MM.1S (cell line): Measurements from ENCODE around the gene DUOXA1.

Source experiments
- EZH2 ChIP-seq: fragments of 300-600 bp; sonication (generic); optimal IDR thresholded peaks from 2 replicates; pipeline ENCODE3; 2017; ENCODE audit warnings: low read depth, mild to moderate bottlenecking, antibody characterized with exemption, low read length, mixed read lengths
- EZH2phosphoT487 ChIP-seq: fragments of 300-600 bp; sonication (generic); IDR thresholded peaks from 2 replicates; pipeline ENCODE4 v1.6.1; 2018; ENCODE audit warnings: antibody characterized with exemption, low read length
- TF ChIP-seq, protein P1 (sequence below): fragments of 300-600 bp; sonication (generic); IDR thresholded peaks from 2 replicates; pipeline ENCODE4 v1.5.1; 2016; ENCODE audit warnings: antibody characterized with exemption, low read length, mixed read lengths

DNA sequence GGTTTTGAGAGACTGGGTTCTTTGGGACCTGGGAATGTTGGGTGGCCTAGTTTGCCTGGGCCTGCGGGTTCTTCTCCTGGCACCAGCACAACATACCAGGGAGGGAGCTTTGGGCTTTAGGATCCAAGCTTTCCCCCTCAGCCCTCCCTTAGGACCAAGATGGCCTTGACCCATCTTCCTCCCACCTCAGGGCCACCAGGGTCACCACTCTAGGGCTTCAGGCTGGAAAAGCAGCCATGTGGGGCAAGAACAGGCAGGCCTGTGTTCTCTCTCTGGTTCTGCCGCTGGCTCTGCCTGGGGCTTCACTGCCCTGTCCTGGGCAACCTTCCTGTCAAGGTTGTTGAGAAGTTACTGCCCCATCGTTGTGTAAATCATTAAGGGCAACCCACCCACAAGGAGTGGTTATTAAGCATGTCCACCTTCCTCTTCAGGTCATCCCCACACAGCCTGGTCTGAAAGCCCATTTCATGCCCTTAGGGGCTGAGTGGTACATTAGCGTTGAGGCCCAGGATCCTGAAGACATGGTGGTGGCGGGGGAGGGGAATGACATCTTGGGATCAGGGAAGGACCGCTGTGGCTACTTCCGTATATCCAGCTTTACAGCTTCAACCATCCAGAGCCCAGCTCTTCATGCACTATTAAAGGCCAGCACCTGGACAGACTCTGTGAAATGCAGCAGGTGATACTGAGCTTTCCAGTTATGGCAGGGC is 767 bp upstream of the DUOXA1 start:
- TF ChIP-seq, protein P1, sequence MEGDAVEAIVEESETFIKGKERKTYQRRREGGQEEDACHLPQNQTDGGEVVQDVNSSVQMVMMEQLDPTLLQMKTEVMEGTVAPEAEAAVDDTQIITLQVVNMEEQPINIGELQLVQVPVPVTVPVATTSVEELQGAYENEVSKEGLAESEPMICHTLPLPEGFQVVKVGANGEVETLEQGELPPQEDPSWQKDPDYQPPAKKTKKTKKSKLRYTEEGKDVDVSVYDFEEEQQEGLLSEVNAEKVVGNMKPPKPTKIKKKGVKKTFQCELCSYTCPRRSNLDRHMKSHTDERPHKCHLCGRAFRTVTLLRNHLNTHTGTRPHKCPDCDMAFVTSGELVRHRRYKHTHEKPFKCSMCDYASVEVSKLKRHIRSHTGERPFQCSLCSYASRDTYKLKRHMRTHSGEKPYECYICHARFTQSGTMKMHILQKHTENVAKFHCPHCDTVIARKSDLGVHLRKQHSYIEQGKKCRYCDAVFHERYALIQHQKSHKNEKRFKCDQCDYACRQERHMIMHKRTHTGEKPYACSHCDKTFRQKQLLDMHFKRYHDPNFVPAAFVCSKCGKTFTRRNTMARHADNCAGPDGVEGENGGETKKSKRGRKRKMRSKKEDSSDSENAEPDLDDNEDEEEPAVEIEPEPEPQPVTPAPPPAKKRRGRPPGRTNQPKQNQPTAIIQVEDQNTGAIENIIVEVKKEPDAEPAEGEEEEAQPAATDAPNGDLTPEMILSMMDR = no peak
- TF ChIP-seq EZH2phosphoT487 (no peak), EZH2 (no peak)
